ENCODE results near the gene C10orf53.

Gene C10orf53

DNA sequence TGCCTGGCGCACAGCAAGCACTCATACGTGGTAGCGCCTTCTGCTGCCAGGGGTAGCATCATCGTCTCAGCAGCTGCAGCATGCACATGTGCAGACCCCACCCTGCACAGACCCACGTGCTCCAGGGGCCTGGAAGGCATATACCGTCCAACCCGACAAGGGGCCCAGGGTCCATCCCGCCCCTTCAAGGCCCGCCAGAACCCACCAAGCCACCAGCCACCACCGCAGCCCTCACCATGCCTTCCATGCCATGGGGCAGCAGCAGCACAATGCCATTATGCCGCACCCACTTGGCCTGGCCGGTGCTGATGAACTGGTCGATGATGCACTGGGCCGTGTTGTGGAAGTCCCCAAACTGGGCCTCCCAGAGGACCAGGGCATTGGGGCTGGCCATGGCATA lies 60.0 kb downstream of the C10orf53 start:
- DNase-seq: no peak

DNA sequence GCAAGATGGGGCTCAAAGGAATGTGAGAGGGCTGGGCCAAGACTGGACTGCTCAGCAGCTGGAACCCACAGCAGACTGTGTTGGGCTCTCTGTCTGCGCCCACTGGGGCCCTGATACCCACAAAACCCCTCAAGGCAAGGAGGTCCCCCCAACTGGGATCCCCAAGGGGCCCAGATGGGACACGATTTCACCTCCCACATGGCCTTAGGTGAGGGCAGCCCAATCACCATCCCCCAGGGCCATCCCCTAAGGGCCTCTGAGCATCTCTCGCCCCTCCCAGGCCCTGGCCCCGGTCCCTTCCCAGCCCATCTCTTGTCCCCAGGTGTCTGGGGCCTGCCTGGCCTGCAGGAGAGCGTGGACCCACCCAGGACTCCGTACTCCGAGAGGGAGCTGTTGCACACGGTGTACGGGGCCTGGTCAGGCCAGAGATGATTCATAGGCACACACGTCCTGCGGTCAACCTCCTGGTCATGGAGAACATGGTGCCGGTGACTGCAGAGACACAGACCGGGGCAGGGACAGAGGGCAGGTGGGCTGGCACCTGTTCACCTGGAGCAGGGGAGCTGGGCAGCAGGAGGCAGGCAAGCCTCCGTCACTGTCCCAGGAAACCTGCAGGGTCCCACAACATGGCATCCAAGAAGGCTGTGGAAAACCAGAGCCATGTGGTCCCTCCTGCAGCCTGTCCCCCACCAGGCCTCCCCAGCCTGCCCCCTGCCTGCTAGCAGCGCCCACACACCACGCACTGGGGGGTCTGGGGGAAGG lies 61.1 kb downstream of the C10orf53 start:
- DNase-seq: no peak

DNA sequence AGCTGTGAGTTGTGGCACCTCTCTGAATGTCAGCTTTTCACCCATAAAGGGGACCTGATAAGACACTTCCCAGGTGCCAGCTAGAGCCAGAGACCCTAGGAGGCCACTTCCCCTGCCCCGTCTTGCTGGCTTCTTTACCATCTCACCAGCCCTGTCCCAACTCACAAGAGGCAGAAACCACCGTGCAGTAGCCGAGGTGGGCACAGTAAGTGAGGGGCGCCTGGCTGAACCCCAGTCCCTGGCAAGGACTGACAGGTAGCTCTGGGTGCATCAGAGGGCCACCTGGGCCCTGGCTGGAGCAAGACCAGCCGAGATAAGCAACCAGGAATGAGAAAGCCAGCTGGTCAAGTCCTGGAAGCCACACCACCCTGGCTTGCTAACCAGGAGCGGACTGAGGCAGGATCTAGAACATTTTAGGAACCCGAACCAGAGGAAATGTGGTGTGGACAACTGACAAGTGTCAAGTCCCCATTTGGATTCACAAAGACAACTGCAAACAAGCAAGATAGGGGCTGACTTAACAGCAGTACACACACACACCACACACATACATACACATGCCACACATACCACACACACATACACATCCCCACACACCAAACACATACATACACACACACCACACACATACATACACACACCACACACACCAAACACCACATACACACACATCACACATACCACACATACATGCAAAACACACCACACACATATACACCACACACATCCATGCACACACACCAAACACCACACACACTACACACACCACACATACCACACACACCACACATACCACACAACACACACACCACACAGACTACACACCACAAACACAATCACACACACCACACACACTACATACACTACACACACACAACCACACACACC lies 61.9 kb downstream of the C10orf53 start:
- DNase-seq: no peak

DNA sequence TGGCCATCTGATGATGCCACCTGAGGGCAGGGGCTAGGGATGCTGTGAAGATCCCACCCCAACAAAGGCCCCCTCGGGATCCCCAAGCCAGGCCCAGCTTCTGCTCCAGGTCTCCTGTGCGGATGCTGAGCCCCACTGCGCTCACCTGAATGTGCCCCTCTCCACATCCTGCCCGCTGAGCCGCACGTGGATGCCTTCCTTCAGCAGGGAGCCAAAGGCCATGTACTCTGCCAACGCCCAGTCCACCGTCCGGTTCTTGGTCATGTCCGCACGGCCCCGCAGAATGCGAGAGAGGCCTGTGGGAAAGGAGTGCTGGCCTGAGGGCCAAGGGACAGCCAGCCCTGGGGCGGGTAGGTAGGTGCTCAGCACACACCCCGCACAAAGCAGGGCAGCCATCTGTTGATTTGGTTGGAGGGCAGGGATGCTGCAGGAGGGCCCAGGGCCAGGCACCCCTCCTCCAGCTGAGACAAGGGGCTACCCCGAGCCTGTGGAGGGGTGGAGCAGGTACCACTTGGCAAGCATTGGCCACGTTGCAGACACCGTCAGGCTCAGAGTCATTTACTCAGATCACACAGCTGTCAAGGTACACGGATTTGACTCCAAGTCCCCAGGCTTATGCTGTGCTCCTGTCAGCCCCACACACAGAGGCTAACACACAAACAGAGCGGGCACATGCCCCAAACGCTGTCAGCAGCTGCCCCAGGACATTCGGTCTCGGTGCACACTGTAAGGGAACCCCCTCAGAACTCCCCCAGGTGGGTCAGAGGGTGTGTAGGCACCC lies 63.4 kb downstream of the C10orf53 start:
- no peak for DNase-seq

DNA sequence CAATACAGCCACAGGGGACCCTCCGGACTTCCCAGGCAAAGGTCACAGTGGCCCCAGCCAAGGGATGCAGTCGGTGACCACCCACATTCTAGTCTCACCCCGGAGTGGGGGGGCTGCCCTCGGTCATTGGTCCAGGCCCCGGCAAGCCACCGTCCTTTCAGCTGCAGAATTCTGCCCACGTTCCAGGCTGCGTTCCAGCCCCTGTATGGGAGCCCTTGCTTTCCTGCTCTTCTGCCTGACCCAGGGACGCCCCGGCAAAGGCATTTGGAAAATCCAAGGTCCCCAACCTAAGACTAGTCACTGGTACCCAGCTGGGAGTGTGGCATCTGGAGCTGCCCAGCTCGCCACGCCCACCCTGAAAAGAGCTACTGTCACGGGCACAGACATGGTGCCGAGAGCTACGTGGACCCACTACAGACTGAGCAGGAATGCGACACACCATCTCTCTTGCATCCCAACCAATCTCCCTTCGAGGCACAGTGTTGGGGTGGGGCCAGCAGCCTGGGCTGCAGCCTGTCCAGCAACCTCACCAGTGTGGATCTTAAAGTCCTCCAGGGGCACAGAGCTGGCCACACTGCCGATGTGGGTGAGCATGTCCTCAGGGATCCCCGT lies 64.1 kb downstream of the C10orf53 start:
- DNase-seq: no peak

DNA sequence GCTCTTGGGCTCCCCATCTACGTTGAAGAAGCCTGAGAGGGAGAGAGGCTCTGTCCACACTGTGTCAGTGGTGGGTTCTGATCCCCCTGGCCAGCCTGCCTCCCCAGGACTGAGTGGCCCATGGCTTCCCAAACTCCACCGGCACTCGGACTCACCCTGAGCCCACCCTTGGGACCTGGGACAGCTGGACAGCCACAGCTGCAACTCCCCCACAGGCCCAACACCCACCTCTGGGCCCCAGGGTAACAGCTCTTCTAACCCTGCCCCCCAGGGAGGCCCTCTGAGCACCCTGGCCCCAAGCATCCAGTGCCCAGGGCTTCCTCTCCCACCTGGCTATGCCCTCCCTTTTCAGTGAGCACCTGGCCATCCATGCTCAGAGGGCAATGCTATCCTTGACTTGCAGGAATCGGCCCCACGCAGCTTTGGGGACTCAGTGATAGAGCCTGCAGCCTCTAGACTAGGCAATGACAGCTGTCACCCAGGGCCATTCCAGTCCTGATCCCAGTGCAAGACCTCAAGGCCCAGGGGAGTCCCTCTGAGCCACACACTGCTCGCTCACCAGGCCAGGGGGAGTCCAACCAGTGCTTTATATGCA lies 64.7 kb downstream of the C10orf53 start:
- DNase-seq: no peak

DNA sequence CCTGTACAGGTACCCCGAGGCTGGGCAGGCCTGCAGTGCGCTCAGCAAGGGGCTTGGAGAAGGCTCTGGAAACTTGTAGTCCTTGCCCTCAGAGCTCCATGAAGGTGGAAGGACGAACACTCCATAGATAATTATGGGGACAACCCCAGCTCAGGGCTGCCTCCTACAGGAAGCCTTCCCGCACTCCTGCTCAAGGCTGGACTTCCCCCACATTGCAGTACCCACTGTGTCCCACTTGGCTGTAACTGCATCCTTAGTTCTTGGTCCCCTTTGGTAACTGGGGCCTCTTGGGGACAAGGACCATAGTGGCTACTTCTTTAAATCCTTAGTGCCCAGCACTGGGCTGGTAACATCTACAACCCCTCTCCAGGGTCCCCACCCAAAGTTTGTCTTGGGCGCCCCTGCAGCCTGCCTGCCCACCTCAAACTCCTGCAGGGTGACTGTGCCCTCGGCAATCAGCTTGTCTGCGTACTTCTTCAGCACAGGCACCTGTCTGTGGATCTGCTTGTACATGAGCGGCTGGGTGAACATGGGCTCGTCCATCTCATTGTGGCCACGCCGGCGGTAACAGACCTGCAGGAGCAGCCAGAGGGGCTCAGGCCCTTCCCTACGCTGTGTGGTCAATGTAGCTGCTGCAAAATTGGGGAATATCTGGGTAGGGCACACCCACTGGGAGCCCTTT lies 65.6 kb downstream of the C10orf53 start:
- DNase-seq: no peak

DNA sequence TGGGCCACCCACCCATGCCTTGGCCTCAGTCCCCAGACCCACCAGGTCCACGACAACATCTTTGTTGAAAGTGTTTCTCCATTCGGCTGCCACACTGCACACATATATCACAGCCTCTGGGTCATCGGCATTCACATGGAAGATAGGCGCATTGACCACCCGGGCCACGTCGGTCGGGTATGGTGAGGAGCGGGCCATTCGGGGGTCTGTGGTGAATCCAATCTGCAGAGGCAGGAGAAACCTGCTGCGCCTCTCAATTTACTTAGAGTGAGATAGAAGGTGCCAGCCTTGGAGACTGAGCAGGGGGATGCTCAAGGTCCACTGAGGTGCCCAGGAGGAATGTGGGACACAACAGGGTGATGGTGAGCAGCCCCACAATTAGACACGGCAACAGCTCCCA lies 66.3 kb downstream of the C10orf53 start:
- DNase-seq: no peak

DNA sequence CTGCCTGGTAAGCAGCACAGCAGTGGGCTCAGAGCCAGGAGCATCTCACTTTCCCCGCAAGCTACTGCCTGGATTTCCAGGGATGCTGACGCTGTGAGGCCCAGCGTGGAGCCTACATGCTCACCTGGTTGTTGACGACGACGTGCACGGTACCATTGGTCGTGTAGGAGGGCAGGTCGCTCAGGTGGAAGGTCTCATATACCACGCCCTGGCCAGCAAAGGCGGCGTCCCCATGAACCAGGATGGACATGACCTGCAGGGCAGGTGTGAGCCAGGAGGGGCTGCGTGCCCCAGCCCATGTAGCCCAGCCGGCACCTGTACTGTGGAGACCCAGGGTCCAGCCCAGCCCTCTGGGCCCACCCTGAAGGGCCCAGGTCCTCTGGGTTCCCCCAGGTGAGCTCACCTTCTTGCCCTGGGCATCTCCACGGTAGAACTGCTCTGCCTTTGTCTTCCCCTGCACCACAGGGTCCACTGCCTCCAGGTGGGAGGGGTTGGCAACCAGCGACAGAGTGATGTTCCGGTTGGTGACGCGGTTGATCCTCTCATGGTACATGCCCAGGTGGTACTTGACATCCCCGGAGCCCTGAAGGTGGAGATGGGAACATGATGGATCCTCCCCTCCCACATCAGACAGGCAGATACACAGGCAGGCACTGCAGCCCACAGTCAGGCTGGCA lies 67.3 kb downstream of the C10orf53 start:
- no peak for DNase-seq
